Bronchial epithelial cell (primary cell): Measurements from ENCODE around the gene GJC2. TPM values are rescaled to one million over a fixed set of nuclear protein-coding genes. Genes with fewer than 3 reads are reported as not detected.
A peak's percentile ranks its signal among the peaks of the same experiment; 100 is the strongest.

Experiments used
- DNase-seq: peaks from one replicate; pipeline ENCODE4 v3.0.0-alpha.2; 2010; ENCODE audit warnings: low read depth
- FAIRE-seq: peaks from 2 replicates; lab custom pipeline; 2011; peaks lifted over from hg19 to GRCh38; lab: Jason Lieb, UNC
- H3K27me3 ChIP-seq: 2 replicates; pipeline ENCODE4 v1.5.1; 2011; ENCODE audit warnings: low read length; ENCODE audit not compliant: control insufficient read depth, insufficient read depth
- H3K36me3 ChIP-seq: 2 replicates; pipeline ENCODE4 v1.5.1; 2011; ENCODE audit warnings: low read length; ENCODE audit not compliant: control insufficient read depth, insufficient read depth
- H3K4me3 ChIP-seq: 2 replicates; pipeline ENCODE4 v1.5.1; 2011; ENCODE audit warnings: mild to moderate bottlenecking, low read depth, low read length, control low read depth
- CTCF ChIP-seq: IDR thresholded peaks from 2 replicates; pipeline ENCODE4 v1.5.1; 2011; ENCODE audit warnings: mild to moderate bottlenecking, moderate library complexity, low read length, control low read depth, inconsistent platforms; ENCODE audit not compliant: insufficient read depth, severe bottlenecking
- total RNA-seq: library from RNA; depleted of rRNA; stranded (reverse); fragments of >200 nt; gene quantifications from 2 replicates; pipeline ENCODE4 v1.2.1, GENCODE V29; 2014

The GJC2 gene
- total RNA-seq, 1 donor from 2014 or later: 5.5 TPM

GRCh38 chr1:228112167-228112566 lies 37.6 kb upstream of the GJC2 start:
- Histone ChIP-seq H3K27me3 (no peaks in the 10 kb centered on the region), H3K4me3 (no peak overlapping the region), H3K36me3 (peaks cover 4% of the 10 kb centered on the region)
- DNase-seq: no peak
- no peak for FAIRE-seq
- TF ChIP-seq CTCF: no peak

GRCh38 chr1:228112617-228113016 lies 37.1 kb upstream of the GJC2 start:
- FAIRE-seq: no peak
- no peak for DNase-seq
- peaks cover 1% of the 10 kb centered on the region for H3K36me3 ChIP-seq
- no peaks in the 10 kb centered on the region for H3K27me3 ChIP-seq
- no peak overlapping the region for H3K4me3 ChIP-seq
- TF ChIP-seq CTCF: no peak

- Histone ChIP-seq H3K27me3 (no peaks in the 10 kb centered on the region), H3K36me3 (no peaks in the 10 kb centered on the region), H3K4me3 (no peak overlapping the region)
- FAIRE-seq (no peak), DNase-seq (no peak)
- TF ChIP-seq CTCF: no peak
Measured at GRCh38 chr1:228114827-228115226, 34.9 kb upstream of the GJC2 start.

- DNase-seq (no peak), FAIRE-seq (no peak)
- TF ChIP-seq CTCF: no peak
- Histone ChIP-seq H3K4me3 (no peak overlapping the region), H3K36me3 (no peaks in the 10 kb centered on the region), H3K27me3 (no peaks in the 10 kb centered on the region)
Measured at GRCh38 chr1:228117335-228117734, 32.4 kb upstream of the GJC2 start.

GRCh38 chr1:228118040-228118439 lies 31.7 kb upstream of the GJC2 start:
- H3K4me3 ChIP-seq: no peak overlapping the region
- TF ChIP-seq CTCF: no peak
- DNase-seq: no peak
- FAIRE-seq: no peak
- no peaks in the 10 kb centered on the region for H3K27me3 ChIP-seq
- H3K36me3 ChIP-seq: no peaks in the 10 kb centered on the region

- FAIRE-seq (no peak), DNase-seq (peak; percentile 47)
- no peaks in the 10 kb centered on the region for H3K27me3 ChIP-seq
- no peak for TF ChIP-seq CTCF
- H3K4me3 ChIP-seq: no peak overlapping the region
- no peaks in the 10 kb centered on the region for H3K36me3 ChIP-seq
Measured at GRCh38 chr1:228120351-228120750, 29.4 kb upstream of the GJC2 start.
